Right kidney (tissue), 1 donor: ENCODE data around the gene SUGCT.
"Not testable (repeated sequence)": the region's sequence is repeated elsewhere in the genome, so short reads cannot be mapped to it uniquely, and the experiment has no call there.

Experiments
- DNase-seq: peaks from one replicate; pipeline ENCODE4 v3.0.0-alpha.2; 2016

Gene SUGCT

GRCh38 chr7:40263752-40264390 is 129.1 kb downstream of the SUGCT start:
- DNase-seq = no peak

- DNase-seq = no peak
Measured at GRCh38 chr7:40267583-40267982, 132.8 kb downstream of the SUGCT start.

- not testable (repeated sequence) for DNase-seq
Measured at GRCh38 chr7:40268810-40269209, 134.0 kb downstream of the SUGCT start.

GRCh38 chr7:40276061-40276460 is 141.3 kb downstream of the SUGCT start:
- DNase-seq = no peak

- DNase-seq = no peak
Measured at GRCh38 chr7:40279991-40280390, 145.2 kb downstream of the SUGCT start.

- DNase-seq = no peak
Measured at GRCh38 chr7:40282858-40283257, 148.1 kb downstream of the SUGCT start.

- no peak for DNase-seq
Measured at GRCh38 chr7:40283391-40283790, 148.6 kb downstream of the SUGCT start.

- no peak for DNase-seq
Measured at GRCh38 chr7:40288827-40289226, 154.0 kb downstream of the SUGCT start.

- DNase-seq = no peak
Measured at GRCh38 chr7:40297741-40298311, 163.0 kb downstream of the SUGCT start.

GRCh38 chr7:40298421-40298820 is 163.6 kb downstream of the SUGCT start:
- DNase-seq = no peak

- no peak for DNase-seq
Measured at GRCh38 chr7:40299097-40299496, 164.3 kb downstream of the SUGCT start.

GRCh38 chr7:40300146-40300670 is 165.4 kb downstream of the SUGCT start:
- no peak for DNase-seq

- no peak for DNase-seq
Measured at GRCh38 chr7:40301486-40302068, 166.8 kb downstream of the SUGCT start.

GRCh38 chr7:40303996-40304395 is 169.2 kb downstream of the SUGCT start:
- no peak for DNase-seq

- no peak for DNase-seq
Measured at GRCh38 chr7:40305229-40305628, 170.4 kb downstream of the SUGCT start.

- no peak for DNase-seq
Measured at GRCh38 chr7:40306025-40306424, 171.2 kb downstream of the SUGCT start.

- no peak for DNase-seq
Measured at GRCh38 chr7:40306596-40306995, 171.8 kb downstream of the SUGCT start.

- no peak for DNase-seq
Measured at GRCh38 chr7:40310258-40310657, 175.5 kb downstream of the SUGCT start.

- no peak for DNase-seq
Measured at GRCh38 chr7:40311307-40311706, 176.5 kb downstream of the SUGCT start.

GRCh38 chr7:40315277-40315676 is 180.5 kb downstream of the SUGCT start:
- DNase-seq = no peak

GRCh38 chr7:40316176-40316575 is 181.4 kb downstream of the SUGCT start:
- no peak for DNase-seq

GRCh38 chr7:40324914-40325313 is 190.1 kb downstream of the SUGCT start:
- no peak for DNase-seq

GRCh38 chr7:40327113-40327512 is 192.3 kb downstream of the SUGCT start:
- no peak for DNase-seq

GRCh38 chr7:40327873-40328272 is 193.1 kb downstream of the SUGCT start:
- no peak for DNase-seq
